ENCODE results near the gene TLNRD1. TPM values are rescaled to one million over a fixed set of nuclear protein-coding genes. Genes with fewer than 3 reads are reported as not detected.

Gene TLNRD1
- polyA plus RNA-seq, 1 donor: 14.0 TPM

DNA sequence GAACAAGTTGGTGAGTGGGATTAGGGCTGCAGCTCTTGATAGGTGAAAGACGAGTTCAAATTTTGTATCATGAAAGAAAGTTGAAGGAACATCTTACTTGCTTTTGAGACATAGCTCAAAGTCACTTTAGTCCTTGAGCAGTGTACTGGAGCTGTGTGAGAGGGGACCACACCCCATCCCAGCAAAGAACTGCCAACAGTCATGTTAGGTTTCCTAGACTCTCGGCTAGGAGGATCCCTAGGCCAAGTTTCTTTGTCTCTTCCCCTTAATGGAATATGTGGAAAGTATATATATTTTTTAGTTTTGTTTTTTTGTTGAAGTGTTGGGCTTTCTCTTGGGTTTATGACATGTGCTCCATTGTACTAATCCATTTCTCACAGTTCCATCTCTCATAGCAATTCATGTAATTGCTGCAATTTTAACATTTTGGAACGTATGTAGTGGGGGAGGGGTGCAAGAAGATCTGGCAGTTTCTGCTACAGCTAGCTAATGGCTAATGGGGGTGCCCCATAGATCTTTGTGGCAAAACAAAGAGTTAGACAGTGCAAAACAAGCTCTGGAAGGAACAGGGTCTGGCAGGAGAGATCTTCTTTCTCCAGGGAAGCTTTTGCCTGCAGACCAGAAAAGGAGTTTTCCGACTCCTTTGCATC is 25.1 kb downstream of the TLNRD1 start:
- DNase-seq (ENCODE audit: low read depth): no peak

DNA sequence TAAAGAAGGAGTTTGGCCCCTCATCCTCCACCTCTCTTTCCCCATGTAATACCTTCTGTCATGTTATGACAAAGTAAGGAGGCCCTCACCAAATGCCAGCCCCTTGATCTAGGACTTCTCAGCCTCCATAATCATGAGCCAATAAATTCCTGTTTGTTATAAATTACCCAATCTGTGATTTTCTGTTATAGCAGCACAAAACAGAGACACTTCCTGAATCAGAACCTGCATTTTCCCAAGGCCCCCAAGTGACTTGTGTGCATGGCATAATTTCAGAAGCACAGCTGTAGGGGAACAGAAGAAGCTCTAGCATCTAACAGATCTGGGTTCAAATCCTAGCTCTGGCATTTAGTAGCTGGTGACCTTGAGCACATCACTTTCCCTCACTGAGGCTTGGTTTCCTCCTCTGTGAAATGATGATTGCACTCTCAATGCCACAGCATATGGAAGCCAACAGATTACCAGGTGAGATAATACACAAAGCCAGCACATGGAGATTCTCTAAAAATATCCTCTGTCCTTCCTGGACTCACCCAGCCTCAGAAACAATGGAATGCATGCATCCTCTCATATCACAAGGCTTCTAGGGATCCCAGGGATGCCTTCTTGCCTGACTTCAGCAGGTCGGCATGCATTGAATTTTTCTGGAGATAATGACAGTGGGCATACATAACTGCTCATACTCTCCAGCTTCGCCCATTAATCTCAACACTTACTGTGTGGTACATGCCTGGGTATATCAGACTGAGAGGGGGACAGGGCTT is 26.3 kb downstream of the TLNRD1 start:
- no peak for DNase-seq (ENCODE audit: low read depth)

DNA sequence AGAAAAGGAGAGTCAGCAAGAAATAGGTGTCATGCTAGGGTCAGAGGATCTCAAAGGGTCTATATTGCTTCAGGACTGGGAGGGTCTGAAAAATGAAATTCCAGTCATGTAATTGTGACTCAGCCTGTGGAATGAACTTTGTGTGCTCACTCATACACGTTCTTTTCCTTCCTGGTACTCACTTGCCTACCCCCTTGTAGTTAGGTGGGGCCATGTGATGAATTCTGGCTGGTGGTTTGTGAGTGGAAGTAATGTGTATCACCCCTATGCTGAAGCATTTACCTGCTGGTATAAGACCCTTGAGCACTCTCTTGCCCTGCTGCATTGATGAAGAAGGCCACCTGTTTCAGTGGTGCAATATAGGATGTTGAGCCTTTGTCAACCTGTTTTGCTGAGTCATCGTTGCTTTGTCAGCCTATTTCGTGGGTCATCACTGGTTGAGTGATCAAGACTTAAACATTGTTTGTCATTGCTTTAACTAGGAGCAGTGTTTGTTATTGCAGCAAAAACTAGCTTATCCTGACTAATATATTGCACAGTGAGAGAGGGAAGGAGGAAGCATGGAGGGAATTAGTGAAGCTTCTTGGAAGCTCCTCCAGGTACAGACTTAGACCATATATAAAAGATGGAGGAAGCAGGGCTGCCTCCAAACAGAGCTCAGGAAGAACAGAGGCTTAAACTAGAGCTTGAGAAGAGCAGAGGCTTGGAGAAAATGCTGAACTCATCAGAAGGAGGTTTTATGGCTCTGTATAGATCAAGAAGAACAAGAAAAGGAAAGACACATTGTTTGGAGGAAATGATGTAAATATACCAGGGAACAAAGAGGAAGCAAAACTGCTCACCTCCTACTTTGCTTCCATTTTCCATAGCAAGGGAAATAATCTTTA is 28.9 kb downstream of the TLNRD1 start:
- DNase-seq (ENCODE audit: low read depth): no peak

DNA sequence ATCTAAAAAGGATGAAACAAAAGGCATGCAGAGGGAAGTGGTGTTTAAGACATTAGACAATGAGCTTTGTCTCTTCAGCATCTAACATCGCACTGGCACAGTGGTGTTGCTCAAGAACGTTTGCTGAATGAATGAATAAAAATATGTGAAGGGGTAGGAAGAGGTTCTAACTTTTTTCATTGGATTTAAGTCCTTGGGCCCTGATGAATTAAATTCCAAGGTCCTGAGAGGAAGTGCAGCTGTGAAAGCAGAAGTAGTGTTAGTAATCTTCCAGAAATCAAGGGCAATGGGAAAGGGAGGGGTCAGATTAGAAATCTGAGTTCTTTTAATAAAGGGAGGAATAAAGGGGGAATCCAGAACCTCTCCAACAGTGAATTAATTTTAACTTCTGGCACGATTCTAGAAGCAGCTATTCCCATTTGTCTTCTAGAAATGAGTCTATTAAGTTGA is 29.6 kb downstream of the TLNRD1 start:
- DNase-seq (ENCODE audit: low read depth): no peak

DNA sequence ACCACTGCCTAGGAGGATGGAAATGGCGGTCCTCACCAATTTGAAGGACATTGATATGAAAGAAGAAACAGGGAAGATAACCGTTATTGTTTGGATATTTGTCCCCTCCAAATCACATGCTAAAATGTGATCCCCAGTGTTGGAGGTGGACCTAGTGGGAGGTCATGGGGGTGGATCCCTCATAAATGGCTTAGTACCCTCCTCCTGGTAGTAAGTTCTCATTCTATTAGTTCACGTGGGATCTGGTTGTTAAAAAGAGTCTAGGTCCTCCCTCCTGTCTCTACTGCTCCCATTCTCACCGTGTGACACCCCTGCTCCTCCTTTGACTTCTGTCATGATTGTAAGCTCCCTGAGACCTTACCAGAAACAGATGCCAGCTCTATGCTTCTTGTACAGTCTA is 30.5 kb downstream of the TLNRD1 start:
- no peak for DNase-seq (ENCODE audit: low read depth)

DNA sequence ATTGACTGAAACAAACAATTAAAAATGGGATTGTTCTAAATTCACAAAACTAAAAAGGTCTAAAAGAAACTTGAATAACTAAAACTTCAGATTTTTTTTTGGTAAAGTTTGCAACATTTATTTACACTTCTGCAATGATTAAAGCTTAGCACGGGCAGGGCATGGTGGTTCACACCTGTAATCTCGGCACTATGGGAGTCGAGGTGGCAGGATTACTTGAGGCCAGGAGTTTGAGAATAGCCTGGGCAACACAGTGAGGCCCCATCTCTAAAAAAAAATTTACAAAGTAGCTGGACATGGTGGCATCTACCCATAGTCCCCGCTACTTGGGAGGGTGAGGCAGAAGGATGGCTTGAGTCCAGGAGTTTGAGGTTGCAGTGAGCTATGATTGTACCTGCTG is 31.6 kb downstream of the TLNRD1 start:
- no peak for DNase-seq (ENCODE audit: low read depth)

DNA sequence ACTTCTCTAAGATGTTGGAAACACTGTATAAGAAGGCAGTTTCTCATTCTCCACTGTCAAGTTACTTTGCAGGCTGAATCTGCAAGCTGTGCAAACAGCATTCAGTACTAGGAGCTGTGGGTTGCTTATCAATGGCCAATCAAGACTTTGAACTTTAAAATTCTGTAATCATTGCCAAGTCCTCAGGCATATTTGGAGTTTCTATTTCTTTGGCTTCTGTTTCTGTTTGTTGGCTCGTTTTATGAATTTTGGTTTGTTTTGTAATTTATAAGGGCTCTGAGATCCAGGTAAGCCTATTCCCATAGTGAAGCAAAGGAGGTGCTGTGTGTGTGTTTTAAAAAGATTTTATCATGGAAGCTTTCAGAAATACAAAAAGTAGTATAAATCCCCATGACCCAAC is 32.1 kb downstream of the TLNRD1 start:
- no peak for DNase-seq (ENCODE audit: low read depth)

DNA sequence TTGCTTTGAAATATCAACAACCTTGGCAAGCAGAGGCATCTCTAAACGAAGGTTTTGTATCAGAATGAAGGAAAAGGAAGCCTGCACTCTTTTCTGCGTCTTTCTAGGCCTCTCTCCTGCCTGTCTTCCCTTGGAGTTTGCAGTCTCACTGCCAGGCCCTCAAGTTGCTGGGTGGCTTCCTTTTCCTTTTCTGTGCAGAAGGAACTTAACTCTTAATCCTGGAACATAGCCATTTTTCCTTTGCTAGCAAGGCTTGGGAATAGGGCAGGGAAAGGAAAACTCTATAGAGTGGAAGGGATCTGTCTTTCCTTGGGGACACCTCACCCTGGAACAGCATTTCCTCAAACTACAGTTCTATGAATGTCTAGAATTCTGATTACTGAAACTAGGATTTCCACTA is 32.8 kb downstream of the TLNRD1 start:
- no peak for DNase-seq (ENCODE audit: low read depth)

DNA sequence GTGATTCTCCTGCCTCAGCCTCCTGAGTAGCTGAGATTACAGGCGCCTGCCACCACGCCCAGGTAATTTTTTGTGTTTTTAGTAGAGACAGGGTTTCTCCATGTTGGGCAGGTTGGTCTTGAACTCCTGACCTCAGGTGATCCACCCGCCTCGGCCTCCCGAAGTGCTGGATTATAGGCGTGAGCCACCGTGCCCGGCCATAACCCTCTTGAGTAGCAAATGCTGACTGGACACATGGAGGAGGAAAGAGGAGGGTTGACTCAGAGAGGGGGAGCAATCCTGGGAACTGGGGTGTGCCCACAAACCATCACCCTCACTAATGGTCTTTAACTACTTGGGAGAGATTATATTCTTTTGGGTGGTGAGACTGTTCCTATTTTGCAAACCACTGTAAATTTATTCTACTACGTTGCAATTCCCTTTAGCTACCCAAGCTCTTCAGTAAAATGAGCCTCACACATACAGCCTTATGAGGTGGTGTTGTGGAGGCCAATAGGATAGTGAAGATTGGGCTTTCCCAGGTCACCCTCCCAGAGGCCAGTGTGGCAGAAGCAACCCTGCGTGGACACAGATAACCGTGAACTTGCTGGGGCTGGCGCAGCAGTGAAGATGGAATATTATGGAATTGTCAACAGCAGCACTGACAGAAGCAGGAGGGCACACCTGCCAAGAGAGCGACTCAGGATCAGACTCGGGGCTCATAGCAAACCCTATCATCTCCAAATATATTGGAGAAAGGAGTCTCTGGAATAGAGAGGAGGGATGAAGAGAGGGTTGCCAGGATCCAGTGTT is 37.4 kb downstream of the TLNRD1 start:
- no peak for DNase-seq (ENCODE audit: low read depth)

DNA sequence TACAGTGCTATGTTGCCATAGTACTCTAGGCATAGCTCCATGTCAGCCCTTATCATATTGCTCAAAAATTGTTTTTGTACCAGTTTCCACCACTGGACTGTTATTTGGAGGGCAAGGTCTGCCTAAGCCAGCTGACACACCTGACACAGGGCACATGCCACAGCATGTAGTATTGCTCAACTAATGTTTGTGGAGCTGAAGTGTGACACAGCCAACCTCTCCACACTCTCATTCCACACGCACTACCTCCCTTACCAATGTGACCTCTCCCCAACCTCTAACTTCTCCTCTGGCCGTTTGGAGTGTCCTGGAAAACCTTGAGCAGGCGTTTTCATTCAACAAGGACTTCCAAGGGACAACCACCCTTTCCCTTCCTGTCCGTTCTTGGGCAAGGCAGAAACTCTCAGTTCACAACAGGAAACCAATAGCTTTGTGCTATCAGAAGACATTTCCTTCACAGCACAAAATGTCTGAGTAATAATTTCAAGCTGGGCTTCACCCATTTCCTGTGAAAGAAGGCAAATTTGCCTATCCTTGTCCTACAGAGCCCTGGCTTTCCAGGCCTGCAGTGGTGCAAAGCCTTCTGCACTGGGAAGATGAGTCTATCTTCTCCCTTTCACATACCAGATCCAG is 38.4 kb downstream of the TLNRD1 start:
- no peak for DNase-seq (ENCODE audit: low read depth)

DNA sequence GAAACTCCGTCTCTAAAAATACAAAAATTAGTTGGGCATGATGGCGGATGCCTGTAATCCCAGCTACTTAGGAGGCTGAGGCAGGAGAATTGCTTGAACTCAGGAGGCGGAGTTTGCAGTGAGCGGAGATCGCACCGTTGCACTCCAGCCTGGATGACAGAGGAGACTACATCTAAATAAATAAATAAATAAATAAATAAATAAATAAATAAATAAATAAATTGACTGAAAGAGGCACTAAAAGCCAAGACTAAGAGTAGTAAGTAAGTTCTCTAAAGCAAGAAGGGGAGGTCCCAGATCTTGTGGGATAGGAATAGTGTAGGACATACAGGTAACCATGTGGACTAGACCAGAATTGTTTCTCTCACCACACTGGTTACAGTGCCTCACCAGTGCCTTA is 40.0 kb downstream of the TLNRD1 start:
- DNase-seq (ENCODE audit: low read depth): no peak

DNA sequence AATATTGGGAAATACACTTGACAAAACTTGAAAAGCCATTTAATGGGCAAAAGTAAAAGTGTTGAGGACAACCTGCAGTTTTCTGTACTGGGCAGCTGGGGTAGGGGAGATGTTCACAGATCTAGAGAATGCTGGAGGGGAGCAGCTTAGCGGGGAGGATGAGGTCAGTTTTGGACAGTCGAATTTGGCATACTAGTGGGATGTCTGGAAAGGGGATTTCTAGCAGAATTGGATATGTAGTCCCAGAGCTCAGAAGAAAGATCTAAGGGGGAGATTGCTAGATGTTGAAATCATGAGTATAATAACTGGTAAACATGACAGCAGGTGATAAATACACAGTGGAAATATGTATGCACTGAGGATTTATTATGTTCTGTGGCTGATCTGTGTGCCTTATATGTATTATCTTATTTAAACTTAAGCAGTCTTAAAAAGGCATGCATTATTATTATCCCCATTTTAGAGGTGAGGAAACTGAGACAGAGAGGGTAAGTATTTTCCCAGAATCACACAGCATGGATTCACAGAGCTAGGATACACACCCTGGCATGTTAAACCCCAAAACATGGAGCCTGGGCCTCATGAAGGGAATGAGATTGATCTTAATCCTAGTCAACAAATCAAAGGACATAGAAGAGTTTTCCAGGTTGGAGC is 42.7 kb downstream of the TLNRD1 start:
- no peak for DNase-seq (ENCODE audit: low read depth)

DNA sequence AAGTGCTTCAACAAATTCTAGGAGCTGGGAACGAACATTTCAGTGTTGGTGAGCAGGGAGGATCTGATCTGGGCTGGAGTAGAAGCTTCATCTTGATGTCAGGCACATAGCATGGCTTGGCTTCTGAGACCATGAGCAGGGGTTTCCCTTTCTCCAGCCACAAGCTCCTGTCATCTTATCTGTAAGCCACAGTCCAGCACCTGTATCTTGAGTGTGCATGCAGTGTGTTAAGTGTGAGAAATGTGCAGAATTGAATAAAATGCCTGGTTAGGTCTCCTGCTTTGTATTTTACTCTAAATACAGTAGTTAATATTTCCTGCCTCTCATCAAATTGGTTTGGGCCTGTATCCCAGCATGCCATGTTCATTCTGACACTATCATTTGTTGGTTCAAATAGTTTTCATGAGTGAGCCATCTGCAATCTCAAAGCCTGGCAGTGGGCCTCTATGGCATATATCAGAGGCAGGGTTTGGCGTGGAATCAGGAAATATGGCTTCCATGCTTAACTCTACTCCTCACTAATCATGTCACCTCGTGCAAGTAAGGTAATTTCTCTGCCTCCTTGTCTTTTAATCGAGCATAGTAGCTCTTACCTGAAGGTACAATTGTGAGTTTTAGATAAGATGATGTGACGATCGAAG is 43.3 kb downstream of the TLNRD1 start:
- DNase-seq (ENCODE audit: low read depth): no peak

DNA sequence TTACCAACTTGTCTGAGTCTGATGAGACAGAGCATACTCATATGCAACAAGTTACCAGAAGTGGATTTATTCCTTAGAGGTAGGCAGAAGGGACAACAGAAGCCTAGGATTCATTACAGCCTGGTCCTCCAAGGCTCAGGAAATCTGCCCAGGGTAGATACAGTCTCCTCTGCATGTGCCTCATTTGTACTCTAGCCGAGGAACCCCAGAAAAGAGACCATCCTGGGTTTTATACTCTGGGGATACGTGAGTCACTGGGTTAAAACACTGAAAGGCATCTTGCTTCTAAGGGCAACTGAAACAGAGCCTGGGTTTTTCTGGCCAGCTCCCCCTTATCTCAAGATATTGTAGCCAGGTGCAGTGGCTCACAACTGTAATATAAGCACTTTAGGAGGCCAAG is 45.6 kb downstream of the TLNRD1 start:
- no peak for DNase-seq (ENCODE audit: low read depth)

DNA sequence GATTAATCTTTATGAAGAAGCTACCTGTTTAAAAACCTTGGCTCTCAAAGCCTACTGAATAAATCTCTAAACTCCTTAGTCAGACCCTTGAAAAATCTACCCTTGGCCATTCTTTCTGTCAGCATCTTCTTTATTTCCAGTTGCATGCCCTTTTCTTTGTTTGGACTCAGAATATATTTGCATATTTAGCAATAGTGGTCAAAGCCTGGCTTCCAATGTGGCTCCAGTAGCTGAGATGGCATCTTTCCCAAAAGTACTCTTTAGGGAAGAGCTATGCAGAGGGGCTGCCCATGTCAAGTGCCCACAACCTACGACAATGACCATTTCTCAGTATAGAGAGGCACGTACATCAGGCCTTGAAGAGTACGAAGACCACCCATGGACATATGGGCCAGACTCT is 47.2 kb downstream of the TLNRD1 start:
- DNase-seq (ENCODE audit: low read depth): no peak

DNA sequence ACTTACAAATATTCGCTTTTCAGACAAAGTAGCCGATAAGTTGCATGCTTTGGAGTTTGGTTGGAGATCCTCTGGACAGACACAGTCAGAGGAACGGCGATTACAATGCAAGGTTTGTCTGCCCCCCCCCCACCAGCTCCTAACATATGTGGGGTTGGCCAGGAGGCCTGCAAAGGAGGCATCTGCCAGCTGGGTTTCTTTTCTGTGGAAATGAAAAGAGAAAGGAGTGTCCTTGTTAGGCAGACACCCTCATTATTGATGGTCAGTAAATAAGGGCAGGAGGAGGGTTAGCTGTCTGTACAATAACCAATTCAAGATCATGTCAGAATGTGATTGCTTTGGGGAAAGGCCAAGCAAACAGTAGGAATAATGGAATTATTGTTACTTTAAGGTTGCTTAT is 49.1 kb downstream of the TLNRD1 start:
- no peak for DNase-seq (ENCODE audit: low read depth)

DNA sequence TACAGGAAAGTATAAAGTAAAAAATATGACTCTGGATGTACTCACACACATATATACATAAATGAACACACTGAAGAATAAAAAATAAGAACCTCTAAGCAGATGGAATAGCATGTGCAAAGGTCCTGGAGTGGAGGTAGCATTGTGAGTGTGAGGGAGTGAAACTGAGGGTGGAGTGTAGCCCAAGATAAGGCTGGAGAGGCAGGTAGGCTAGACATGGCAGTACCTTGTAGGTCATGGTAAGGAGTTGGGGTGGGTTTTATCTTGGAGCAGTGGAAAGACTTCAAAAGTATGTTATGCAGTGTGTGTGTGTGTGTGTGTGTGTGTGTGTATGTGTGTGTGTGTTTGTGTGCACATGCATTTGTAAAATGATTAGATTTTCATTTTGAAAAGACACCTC is 49.5 kb downstream of the TLNRD1 start:
- DNase-seq (ENCODE audit: low read depth): no peak

DNA sequence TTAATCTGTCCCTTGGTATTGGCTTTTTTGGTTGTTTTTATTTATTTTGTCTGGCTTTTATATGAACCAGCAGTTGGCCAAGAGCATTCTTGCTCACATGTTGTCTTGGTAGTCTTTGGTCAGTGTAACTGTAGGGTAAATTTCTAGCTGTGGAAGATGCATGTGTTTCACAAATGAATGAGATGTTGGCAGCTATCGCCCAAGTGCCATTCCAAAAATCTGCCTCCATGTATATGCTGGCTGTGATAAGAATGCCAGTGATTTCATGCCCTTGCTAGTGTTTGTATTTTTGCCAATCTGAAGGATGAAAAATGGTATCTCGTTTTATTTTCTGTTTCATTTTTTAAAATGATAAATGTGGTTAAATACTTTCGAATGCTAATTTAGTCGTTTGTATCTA is 50.1 kb downstream of the TLNRD1 start:
- no peak for DNase-seq (ENCODE audit: low read depth)

DNA sequence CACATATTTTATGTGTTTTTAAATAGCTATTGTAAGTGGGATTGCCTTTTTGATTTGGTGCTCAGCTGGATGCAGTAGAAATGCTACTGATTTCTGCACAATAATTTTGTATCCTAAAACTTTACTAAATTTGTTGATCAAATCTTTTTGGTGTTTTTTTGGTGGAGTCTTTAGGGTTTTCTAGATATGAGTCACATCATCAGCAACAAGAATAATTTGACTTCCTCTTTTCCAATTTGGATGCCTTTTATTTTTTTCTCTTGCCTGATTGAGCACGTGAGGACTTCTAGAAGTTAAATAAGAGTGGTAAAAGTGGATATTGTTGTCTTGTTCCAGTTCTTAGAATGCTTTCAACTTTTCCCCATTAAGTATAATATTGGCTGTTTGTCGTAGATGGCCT is 51.3 kb downstream of the TLNRD1 start:
- DNase-seq (ENCODE audit: low read depth): no peak

DNA sequence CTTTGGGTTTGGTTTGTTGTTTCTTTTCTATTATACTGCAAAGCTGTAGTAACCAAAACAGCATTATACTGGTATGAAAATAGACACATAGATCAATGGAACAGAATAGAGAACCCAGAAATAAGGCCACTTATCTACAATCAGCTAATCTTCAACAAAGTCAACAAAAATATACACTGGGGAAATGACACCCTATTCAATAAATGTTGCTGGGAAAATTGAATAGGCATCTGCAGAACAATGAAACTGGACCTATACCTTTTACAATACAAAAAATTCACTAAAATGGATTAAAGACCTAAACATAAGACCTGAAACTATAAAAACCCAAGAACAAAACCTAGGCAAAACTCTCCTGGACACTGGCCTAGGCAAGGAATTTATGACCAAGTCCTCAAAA is 52.9 kb downstream of the TLNRD1 start:
- DNase-seq (ENCODE audit: low read depth): no peak
